ENCODE data around the gene CCDC18.

GRCh38 chr1:93313026-93313425 is 132.5 kb downstream of the CCDC18 start:
- TF ChIP-seq EZH2 (IDR thresholded peaks at IDR 0.05) (no peak), POLR2AphosphoS5 (IDR thresholded peaks at IDR 0.05; ENCODE audit: borderline replicate concordance, low read depth, low read length) (no peak)

Data from SK-N-MC (cell line).